B cell (primary cell): ENCODE data around the gene BABAM2.

Experiments
- EZH2 ChIP-seq: IDR thresholded peaks from 2 replicates; pipeline ENCODE4 v1.6.1; 2012; ENCODE audit warnings: borderline replicate concordance, low read depth, mild to moderate bottlenecking, moderate library complexity, low read length; ENCODE audit not compliant: insufficient read depth, poor library complexity, severe bottlenecking
- TF ChIP-seq, protein P1 (sequence below): fragments of 200-600 bp; IDR thresholded peaks from one replicate; pipeline ENCODE4 v1.8.0; 2022; ENCODE audit warnings: antibody characterized with exemption, mild to moderate bottlenecking

DNA sequence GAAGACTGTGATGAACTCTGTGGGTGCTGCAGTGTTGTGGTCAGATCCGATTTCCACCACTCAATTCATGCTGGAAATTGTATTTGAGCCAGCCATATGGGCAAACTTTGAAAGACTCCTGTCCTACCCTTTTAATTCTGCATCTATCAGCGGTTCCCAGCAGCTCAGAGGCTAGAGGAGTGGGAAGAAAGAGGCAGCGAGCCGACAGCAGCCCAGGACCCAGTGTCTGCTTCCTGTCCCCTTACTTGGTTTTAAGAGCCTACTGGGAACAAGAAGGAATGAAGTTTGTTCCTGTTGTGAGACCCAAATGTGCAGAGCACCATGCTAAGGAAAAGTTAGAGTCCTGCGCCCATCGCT is 429.5 kb downstream of the BABAM2 start:
- TF ChIP-seq, protein P1, sequence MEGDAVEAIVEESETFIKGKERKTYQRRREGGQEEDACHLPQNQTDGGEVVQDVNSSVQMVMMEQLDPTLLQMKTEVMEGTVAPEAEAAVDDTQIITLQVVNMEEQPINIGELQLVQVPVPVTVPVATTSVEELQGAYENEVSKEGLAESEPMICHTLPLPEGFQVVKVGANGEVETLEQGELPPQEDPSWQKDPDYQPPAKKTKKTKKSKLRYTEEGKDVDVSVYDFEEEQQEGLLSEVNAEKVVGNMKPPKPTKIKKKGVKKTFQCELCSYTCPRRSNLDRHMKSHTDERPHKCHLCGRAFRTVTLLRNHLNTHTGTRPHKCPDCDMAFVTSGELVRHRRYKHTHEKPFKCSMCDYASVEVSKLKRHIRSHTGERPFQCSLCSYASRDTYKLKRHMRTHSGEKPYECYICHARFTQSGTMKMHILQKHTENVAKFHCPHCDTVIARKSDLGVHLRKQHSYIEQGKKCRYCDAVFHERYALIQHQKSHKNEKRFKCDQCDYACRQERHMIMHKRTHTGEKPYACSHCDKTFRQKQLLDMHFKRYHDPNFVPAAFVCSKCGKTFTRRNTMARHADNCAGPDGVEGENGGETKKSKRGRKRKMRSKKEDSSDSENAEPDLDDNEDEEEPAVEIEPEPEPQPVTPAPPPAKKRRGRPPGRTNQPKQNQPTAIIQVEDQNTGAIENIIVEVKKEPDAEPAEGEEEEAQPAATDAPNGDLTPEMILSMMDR: no peak
- TF ChIP-seq EZH2: no peak
